Fibroblast of skin of right biceps (primary cell): ENCODE measurements around the gene DOCK8.

Experiments
- DNase-seq: peaks from one replicate; pipeline ENCODE4 v3.0.0-alpha.2; 2013

Gene DOCK8

GRCh38 chr9:270657-271237 is 56.1 kb downstream of the DOCK8 start:
- no peak for DNase-seq

- DNase-seq: no peak
Measured at GRCh38 chr9:272251-273213, 57.9 kb downstream of the DOCK8 start.

GRCh38 chr9:274406-274805 is 59.7 kb downstream of the DOCK8 start:
- DNase-seq: no peak

- no peak for DNase-seq
Measured at GRCh38 chr9:277601-278295, 63.1 kb downstream of the DOCK8 start.

GRCh38 chr9:278651-279050 is 64.0 kb downstream of the DOCK8 start:
- DNase-seq: no peak

GRCh38 chr9:279674-280073 is 65.0 kb downstream of the DOCK8 start:
- no peak for DNase-seq

GRCh38 chr9:281741-282645 is 67.3 kb downstream of the DOCK8 start:
- DNase-seq: no peak

GRCh38 chr9:286071-286740 is 71.5 kb downstream of the DOCK8 start:
- no peak for DNase-seq

GRCh38 chr9:289121-289520 is 74.5 kb downstream of the DOCK8 start:
- DNase-seq: no peak

- DNase-seq: no peak
Measured at GRCh38 chr9:292915-293314, 78.2 kb downstream of the DOCK8 start.

- DNase-seq: no peak
Measured at GRCh38 chr9:295576-295975, 80.9 kb downstream of the DOCK8 start.

GRCh38 chr9:296411-296810 is 81.7 kb downstream of the DOCK8 start:
- DNase-seq: no peak

GRCh38 chr9:297104-297972 is 82.7 kb downstream of the DOCK8 start:
- no peak for DNase-seq

- DNase-seq: no peak
Measured at GRCh38 chr9:303502-303901, 88.8 kb downstream of the DOCK8 start.

- no peak for DNase-seq
Measured at GRCh38 chr9:304106-304505, 89.4 kb downstream of the DOCK8 start.

GRCh38 chr9:304519-305185 is 90.0 kb downstream of the DOCK8 start:
- DNase-seq: no peak

- no peak for DNase-seq
Measured at GRCh38 chr9:306907-307306, 92.2 kb downstream of the DOCK8 start.

- DNase-seq: no peak
Measured at GRCh38 chr9:311841-312240, 97.2 kb downstream of the DOCK8 start.

- no peak for DNase-seq
Measured at GRCh38 chr9:312596-313320, 98.1 kb downstream of the DOCK8 start.
